Stomach (tissue), 4 donors: ENCODE measurements around the gene ARPP21.

Source experiments
- CTCF ChIP-seq, 7 experiments: fragments of 450-650 bp in 4 of 7; fragments of 200-600 bp in 3 of 7; sonication (generic) in 3 of 7; IDR thresholded peaks; one replicate each; pipeline ENCODE4 v1.5.1; 2016 to 2019; ENCODE audit warnings: antibody characterized with exemption in 7 of 7, control low read depth in 2 of 7, mild to moderate bottlenecking in 1 of 7
- POLR2A ChIP-seq, 4 donors: fragments of 450-650 bp; IDR thresholded peaks; one replicate each; pipeline ENCODE4 v1.6.1; 2016; ENCODE audit warnings: antibody characterized with exemption in 4 of 4, control low read depth in 2 of 4, mild to moderate bottlenecking in 1 of 4, moderate library complexity in 1 of 4

DNA sequence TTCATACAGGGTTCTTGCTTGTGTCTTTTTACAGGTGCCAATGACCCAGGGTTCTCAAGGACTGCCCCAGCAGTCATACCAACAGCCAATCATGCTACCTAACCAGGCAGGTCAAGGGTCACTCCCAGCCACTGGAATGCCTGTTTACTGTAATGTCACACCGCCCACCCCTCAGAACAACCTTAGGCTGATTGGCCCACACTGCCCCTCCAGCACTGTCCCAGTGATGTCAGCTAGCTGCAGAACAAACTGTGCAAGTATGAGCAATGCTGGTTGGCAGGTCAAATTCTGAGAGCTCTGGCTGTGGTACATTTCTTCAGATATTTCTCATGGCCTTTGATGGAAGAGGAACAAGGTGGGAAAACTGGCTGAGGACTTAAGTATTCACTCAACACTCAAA is 154.3 kb downstream of the ARPP21 start:
- TF ChIP-seq CTCF (IDR thresholded peaks at IDR 0.05) = no peak
- no peak for TF ChIP-seq POLR2A (IDR thresholded peaks at IDR 0.05)
